Retinal pigment epithelial cell (primary cell): Measurements from ENCODE around the gene DPM1.

ENCODE experiments used
- DNase-seq: peaks from one replicate; pipeline ENCODE4 v3.0.0-alpha.2; 2010; ENCODE audit warnings: low read depth
- H3K4me3 ChIP-seq: 2 replicates; pipeline ENCODE4 v1.5.1; 2011; ENCODE audit warnings: mild to moderate bottlenecking, low read length, control low read depth, moderate library complexity
- CTCF ChIP-seq: conservative IDR thresholded peaks from 2 replicates; pipeline ENCODE4 v1.5.1; 2011; ENCODE audit warnings: low read depth, low read length, control low read depth, inconsistent platforms

Gene DPM1

DNA sequence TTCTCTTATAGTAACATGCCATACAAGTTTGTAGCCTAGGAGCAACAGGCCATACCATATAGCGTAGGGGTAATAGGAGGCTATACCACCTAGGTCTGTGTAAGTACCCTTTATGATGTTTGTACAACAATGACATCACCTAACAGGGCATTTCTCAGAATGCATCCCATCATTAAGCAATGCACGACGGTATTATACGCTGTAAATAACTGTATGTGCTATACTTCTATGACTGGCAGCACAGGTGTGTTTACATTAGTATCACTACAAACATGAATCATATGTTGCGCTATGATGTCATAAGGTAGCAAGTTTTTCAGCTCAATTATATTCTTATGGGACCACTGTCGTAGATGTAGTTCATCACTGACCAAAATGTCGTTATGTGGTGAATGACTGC lies 58.1 kb downstream of the DPM1 start:
- TF ChIP-seq CTCF = no peak
- no peak for DNase-seq

DNA sequence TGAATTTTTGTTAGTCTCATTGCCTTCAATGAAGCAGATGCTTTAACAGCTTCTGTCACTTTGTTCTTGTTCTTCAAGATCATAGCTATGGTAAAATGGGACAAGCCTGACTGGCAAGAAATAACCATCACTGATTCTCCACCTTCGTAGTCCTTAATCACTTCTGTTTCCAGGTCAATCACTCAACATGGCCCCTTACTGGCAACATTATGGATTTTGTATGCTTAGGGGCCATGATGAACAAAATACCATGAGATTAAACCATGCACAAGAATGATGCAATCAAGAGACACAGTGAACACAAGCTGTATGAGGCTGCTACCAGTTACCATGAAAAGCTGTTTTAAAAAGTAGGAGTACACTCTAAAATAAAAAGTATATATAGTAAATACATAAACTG lies 59.9 kb downstream of the DPM1 start:
- H3K4me3 ChIP-seq = no peak overlapping the region
- no peak for TF ChIP-seq CTCF
- no peak for DNase-seq

More for the DNA sequence above, 58.1 kb downstream of the DPM1 start:
- H3K4me3 ChIP-seq = no peak overlapping the region

GRCh38 chr20:50895111-50895830 lies 63.1 kb downstream of the DPM1 start:
- no peak for DNase-seq
- TF ChIP-seq CTCF = no peak

DNA sequence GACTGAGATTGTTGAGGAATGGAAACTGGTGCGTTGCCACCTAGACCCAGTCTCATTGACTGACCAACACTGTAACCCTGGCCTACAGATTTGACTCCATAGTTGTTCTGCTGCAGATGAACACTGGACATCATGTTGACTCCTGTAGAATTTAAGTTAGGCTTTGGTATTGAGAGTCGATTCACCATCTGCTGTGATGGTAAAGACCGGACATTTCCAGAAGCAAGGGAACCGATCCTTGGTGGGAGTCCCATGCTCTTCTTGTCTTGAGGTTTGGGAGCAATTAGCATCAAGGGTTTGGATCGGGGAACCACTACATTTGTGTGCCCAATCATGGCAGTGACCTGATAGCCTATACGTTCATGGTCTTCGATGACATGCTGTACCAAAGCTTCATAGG lies 64.7 kb downstream of the DPM1 start:
- no peak for TF ChIP-seq CTCF
- H3K4me3 ChIP-seq = no peak overlapping the region
- no peak for DNase-seq

More at GRCh38 chr20:50895111-50895830, 63.1 kb downstream of the DPM1 start:
- no peak overlapping the region for H3K4me3 ChIP-seq

GRCh38 chr20:50892394-50892793 lies 65.9 kb downstream of the DPM1 start:
- TF ChIP-seq CTCF = no peak
- no peak for DNase-seq

GRCh38 chr20:50891138-50891537 lies 67.2 kb downstream of the DPM1 start:
- H3K4me3 ChIP-seq = no peak overlapping the region
- DNase-seq = no peak
- no peak for TF ChIP-seq CTCF

More at GRCh38 chr20:50892394-50892793, 65.9 kb downstream of the DPM1 start:
- no peak overlapping the region for H3K4me3 ChIP-seq

GRCh38 chr20:50887576-50887975 lies 70.8 kb downstream of the DPM1 start:
- no peak for DNase-seq
- H3K4me3 ChIP-seq = no peak overlapping the region
- no peak for TF ChIP-seq CTCF
